ENCODE results near the gene NT5DC4.

- TF ChIP-seq EZH2 (IDR thresholded peaks at IDR 0.05; ENCODE audit: insufficient read depth, low read length): no peak
- no peak for TF ChIP-seq CTCF (IDR thresholded peaks at IDR 0.05; ENCODE audit: insufficient read depth, low read depth, low read length)
These were observed 55.3 kb downstream of the NT5DC4 start for GRCh38 chr2:112776113-112776512.

Measured in astrocyte (in vitro differentiated cells and primary cell).